GM18526 (cell line): ENCODE results near the gene RAP1GAP.

Source experiments
- POLR2A ChIP-seq: IDR thresholded peaks from 3 replicates; pipeline ENCODE4 v1.6.1; 2011; ENCODE audit not compliant: insufficient read length; ENCODE audit errors: extremely low read depth

The RAP1GAP gene

DNA sequence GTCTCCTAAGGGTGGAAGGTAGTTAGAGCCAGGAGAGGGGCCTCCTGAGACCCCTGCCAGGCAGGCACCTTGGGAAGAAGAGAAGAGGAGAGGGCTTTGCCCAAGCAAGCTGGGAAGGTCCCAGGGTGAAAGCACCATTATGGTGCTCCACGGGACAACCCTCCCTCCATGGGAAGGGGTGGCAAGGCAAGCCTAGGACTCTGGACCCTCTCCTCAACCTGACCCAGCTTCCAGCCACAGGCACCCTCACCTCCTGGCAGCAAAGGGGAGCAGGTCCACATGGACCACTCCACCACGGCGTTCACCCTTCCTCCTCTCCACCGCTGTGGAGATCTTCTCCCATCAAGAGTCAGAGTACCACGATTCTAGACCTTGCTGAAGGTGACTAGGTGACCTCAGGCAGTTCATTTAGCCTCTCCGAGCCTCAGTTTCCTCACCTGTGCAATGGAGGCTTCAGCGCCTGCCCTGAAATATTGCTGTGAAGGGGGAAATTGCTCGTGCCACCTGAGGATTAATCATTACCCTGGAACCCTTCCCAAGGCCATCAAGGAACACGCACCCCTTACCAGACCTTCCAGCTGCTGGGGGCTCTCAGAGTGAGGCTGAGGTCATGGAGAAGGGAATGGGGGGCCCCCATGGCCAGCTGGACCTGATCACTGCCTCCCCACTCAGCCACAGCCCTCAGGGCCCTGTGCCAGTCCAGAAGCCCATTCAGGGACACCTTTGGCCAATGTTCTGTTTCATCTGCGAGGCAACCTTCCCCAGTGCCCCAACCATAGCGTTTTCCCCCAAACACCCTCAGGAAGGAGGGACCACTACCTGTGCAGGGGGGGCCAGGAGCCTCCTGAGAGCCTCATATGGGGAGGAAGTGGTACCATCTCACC, 1.6 kb downstream of the RAP1GAP start:
- TF ChIP-seq POLR2A: no peak

DNA sequence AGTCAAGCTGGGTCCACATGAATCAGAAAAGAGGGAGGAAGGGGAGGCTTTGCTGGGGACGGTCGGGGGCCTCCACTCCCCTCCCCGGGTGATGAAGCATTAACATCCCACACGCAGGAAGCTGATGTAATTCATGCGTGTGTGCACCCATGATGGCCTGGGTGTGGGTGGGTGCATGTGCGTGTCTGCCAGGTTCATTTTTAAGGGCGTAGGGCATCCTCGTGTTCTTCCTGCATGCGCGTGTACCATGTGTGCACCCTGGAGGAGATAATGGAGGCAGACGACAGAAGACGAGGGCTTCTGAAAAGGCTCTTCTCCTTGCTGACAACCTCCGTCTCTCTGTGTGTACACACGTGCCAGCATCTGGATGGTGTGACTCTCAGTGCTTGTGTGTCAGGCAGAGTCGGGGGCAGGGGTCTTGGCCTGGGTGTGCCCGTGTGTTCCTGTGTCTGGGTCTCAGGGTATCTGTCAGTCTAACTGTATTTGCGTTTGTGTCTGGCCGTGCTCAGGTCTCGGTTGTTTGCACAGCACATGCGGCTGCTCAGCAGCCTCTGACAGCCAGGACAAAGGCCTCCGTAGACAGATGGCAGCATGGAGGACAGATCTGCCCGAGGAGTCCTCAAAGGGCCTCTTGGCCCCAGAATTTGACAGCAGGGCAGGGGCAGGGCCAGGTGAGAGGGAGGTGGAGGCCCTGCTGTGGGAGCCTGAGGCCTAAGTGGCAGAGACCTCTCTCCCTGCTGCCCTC, 2.4 kb downstream of the RAP1GAP start:
- no peak for TF ChIP-seq POLR2A

DNA sequence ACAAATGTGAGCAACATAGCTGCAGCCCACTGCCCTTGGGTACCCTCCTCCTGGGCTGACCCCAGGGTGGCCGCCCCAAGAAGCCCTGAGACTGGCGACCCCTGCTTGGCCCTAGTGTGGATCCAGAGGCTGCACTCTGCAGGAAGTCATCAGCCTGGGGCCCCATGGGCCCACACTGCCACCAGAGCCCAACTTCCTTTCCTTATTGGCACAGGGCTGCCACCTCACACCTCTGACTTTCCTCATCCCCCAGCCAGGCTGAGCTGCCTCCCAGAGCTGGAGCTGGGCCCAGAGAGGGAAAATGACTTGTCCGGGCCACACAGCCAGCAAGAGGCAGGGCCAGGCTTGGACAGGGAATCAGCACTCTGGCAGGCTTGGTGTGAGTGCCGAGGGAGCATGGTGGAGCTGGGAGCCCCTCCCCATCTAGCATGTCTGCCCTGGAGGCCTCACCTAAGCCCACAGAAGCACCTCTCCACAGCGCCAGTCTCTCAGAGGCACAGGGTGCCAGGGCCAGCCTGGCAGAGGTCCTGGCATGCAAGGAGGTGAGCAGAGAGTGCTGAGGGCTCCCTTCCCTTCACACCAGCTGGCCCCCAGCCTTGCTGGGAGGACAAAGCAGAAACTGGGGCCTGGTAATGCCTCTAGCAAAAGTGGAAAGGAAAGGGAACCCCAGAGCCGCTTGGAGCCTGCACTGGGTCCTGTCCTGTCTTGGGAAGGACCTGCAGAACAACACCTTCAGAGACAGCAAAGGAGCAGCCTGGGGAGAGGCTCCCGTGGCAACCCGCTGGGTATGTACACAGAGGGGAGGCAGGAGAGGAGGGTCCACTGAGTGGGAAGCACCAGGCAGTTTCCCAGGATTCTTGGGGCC, 3.2 kb downstream of the RAP1GAP start:
- TF ChIP-seq POLR2A: no peak

GRCh38 chr1:21664806-21665588, 4.2 kb downstream of the RAP1GAP start:
- TF ChIP-seq POLR2A: no peak

- TF ChIP-seq POLR2A: no peak
These were observed 5.0 kb downstream of the RAP1GAP start for GRCh38 chr1:21663951-21664805.

- no peak for TF ChIP-seq POLR2A
These were observed 5.8 kb downstream of the RAP1GAP start for GRCh38 chr1:21663248-21663950.

DNA sequence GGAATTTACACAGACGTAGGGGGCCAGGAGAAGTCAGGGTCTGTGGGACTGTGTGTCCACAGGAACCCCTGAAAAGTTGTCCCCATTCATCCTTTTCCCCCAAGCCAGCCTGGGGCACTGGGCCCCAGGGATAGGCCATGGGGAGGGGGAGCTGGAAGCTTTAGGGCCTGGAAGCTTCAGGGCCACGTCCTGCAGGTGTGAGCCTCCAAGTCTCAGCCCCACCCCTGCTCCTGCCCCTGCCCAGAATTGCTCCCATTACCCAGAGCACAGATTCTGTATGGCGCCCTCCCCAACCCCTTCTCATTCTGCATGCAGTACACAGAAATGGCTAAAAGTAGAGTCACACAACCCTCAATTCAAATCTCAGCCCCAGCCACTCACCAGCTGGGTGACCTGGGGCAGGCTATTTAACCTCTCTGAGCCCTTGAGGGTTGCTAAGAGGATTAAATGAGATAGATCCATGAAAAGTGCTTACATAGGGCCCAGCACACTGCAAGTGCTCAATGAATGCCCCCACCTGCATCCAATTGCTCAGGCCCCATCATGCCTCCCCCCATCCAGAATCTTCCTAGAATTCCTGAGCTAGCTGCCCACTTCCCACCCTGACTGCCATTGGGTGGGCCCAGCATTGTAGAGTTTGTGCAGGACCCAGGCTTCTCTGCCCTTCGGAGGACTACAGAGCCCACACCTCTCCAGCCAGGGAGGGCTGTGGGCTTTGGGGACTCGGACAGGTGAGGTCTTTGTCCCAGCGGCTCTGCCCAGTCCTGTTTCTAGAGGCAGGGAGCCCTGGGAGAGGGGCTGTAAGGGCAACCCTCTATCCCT, 6.5 kb downstream of the RAP1GAP start:
- TF ChIP-seq POLR2A: no peak

DNA sequence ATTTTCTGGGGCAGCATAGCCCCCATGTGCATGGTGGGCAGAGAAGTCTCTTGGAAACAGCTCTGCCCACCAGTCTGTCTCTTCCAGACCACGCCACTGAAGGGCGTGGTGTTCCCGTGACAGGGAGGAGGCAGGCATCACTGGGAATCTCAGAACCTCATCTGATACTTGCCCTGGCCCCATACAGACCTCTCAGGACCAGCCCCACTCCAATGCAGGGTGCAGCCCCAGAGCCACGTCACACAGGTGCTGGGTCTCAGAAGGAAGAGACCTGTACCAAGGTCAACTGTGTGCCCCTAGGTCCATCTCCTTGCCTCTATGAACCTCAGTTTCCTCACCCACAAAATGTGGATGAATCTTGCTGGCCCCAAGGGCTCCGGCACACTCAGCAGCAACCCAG, 7.3 kb downstream of the RAP1GAP start:
- no peak for TF ChIP-seq POLR2A

DNA sequence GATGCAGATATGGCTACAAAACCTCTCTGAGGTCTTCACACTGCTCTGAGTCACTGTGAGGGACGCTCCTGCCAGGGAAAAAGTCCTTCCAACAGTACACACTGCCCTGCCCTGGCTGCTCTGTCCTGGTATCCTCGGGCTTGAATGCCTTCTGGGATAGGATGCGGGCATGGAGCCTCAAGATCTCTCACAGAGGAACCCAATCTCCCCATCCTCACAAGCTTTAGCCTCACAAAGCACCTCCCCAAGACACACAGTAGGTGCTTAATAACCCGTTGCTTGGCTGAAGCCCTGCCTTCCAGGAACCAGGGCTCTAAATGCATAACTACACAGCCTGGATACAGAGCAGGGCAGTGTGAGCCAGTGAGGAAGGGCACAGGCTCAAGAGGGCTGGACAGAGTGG, 9.2 kb downstream of the RAP1GAP start:
- TF ChIP-seq POLR2A: no peak

DNA sequence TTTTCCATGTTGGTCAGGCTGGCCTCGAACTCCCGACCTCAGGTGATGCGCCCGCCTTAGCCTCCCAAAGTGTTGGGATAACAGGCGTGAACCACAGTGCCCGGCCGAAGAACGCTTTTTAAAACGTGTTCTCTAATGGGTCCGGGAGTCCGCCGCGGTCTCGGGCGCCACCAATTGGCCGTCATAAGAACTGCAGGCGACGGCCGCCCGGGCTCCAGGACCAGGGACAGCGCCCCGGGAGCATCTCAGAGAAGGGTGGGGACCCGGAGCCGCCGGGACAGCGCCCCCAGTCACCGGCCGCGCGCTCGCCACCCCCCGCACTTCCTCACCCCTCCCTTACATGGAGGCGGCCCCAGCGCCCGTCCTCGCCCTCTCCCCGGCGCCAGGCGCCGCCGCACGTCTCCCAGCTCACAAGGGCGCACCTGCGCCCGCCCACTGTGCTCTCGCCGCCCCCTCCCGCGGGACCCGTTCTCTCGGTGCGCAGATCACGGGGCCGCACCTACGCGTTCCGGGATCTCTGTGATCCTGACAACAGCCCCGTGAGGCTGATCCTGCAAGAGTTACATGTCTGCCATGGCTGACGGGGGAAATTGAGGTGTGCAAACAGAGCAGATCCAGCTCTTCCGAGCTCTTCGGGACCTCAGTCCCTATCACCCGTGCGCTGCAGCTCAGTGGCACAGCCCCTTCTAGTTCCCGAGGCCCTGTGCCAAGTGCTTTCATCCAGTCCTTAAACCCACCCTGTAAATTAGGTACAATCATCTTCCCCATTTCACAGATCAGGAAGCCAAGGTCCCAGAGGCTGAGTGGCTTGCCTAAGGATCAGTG, 9.8 kb downstream of the RAP1GAP start:
- TF ChIP-seq POLR2A: no peak

DNA sequence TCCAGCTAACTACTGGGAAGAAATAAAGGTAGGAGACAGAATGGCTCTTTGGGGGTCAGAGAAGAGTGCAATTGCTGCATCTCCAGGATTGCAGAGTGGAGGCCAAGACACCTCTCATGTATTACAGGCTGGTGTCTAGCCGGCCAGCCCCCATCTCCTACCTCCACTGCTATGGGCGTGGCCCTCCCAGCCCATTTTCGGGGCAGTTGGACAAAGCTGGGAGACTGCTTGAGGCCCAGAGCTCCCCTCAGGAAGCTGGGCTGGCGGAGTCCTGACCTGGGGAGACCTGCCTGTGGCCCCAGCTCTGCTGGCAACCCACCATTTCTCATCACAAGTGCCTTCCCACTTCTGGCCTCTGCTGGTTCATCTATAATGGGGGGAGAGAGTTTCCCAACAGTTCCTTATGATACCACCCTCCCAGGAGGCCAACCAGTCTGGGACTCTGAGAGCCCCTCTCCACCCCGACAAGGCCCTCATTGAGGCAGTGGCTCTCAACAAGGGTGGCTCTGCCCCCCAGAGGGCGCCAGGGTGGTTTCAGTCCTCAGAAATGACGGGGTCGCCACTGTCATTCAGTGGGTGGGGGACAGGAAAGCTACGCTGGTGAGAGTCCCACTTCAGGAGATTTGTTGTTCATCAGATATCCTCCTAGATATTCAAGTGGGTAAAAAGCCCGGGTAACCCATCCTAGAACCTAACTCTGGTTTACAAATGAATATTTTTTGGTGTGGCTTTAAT, 11.5 kb downstream of the RAP1GAP start:
- no peak for TF ChIP-seq POLR2A
